Measurements from ENCODE around the gene CACNG6.

CACNG6 gene

GRCh38 chr19:54045771-54046170 is 54.3 kb downstream of the CACNG6 start:
- no peak for DNase-seq (ENCODE audit: low spot score)

DNA sequence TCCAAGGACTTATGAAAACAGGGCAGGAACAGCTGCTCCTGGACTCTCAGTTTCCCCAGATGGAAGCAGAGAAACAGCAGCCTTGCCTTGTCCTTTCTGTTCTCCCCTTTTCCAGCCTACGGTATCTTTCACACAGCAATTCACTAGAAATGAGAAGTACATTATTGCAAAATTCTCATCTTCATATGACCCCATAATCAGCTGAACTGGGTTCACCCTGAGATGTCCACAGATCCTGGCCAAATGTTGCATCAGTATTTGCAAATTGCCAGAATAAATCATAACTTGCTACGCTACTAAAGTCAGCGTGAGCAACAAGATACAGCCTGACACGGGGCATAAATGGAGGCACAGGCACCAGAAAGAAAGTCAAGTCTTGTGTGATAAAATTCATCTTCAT is 56.2 kb downstream of the CACNG6 start:
- DNase-seq (ENCODE audit: low spot score) = no peak

All from left forelimb (tissue), 1 donor.